MM.1S (cell line): ENCODE measurements around the gene DOCK4.

Experiments
- EZH2 ChIP-seq: fragments of 300-600 bp; sonication (generic); optimal IDR thresholded peaks from 2 replicates; pipeline ENCODE3; 2017; ENCODE audit warnings: low read depth, mild to moderate bottlenecking, antibody characterized with exemption, low read length, mixed read lengths
- EZH2phosphoT487 ChIP-seq: fragments of 300-600 bp; sonication (generic); IDR thresholded peaks from 2 replicates; pipeline ENCODE4 v1.6.1; 2018; ENCODE audit warnings: antibody characterized with exemption, low read length
- TF ChIP-seq, protein P1 (sequence below): fragments of 300-600 bp; sonication (generic); IDR thresholded peaks from 2 replicates; pipeline ENCODE4 v1.5.1; 2016; ENCODE audit warnings: antibody characterized with exemption, low read length, mixed read lengths

DNA sequence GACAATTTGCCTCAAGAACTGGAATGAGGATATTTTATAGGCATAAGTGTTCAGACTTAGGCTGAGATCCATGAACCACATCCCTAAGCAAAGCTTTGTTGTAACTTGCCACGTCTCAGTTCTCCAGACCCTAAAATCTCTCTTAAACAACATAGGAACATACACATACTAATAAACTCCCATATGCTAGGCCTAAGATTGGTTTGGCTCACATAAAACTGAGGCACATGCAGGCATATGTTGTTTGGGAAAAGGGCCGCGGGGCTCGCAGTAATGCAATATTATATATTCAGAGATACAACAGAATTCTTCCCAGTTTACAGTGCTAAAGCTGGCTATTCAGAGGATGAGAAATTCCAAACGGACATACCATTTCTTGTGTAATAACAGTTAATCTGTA, 61.0 kb downstream of the DOCK4 start:
- TF ChIP-seq, protein P1, sequence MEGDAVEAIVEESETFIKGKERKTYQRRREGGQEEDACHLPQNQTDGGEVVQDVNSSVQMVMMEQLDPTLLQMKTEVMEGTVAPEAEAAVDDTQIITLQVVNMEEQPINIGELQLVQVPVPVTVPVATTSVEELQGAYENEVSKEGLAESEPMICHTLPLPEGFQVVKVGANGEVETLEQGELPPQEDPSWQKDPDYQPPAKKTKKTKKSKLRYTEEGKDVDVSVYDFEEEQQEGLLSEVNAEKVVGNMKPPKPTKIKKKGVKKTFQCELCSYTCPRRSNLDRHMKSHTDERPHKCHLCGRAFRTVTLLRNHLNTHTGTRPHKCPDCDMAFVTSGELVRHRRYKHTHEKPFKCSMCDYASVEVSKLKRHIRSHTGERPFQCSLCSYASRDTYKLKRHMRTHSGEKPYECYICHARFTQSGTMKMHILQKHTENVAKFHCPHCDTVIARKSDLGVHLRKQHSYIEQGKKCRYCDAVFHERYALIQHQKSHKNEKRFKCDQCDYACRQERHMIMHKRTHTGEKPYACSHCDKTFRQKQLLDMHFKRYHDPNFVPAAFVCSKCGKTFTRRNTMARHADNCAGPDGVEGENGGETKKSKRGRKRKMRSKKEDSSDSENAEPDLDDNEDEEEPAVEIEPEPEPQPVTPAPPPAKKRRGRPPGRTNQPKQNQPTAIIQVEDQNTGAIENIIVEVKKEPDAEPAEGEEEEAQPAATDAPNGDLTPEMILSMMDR, result no peak
- TF ChIP-seq EZH2phosphoT487 (no peak), EZH2 (no peak)
